Gastrocnemius medialis (tissue), 4 donors: ENCODE results near the gene AHRR. TPM values are rescaled to one million over a fixed set of nuclear protein-coding genes. Genes with fewer than 3 reads are reported as not detected.

Source experiments
- ATAC-seq, 2 donors: fragments of 150-250 bp; one replicate each; pipeline ENCODE4 v1.9.1; 2016
- DNase-seq, 2 donors: peaks; one replicate each; pipeline ENCODE4 v3.0.0-alpha.2; 2019
- H3K27ac ChIP-seq, 4 donors: fragments of 200-600 bp; sonication (generic); 1 replicate in 1 of 4; 2 replicates in 3 of 4; pipeline ENCODE4 v1.5.1; 2016 to 2018; ENCODE audit warnings: mild to moderate bottlenecking in 2 of 4, moderate library complexity in 1 of 4
- H3K27me3 ChIP-seq, 3 donors: fragments of 200-600 bp; sonication (generic) in 2 of 3; 1 replicate in 1 of 3; 2 replicates in 2 of 3; pipeline versions ENCODE4 v1.5.1 to v1.6.0; 2016 to 2019; ENCODE audit warnings: mild to moderate bottlenecking in 1 of 3, moderate library complexity in 1 of 3
- H3K36me3 ChIP-seq, 2 donors: fragments of 200-600 bp; sonication (generic) in 1 of 2; one replicate each; pipeline ENCODE4 v1.5.1; 2017 to 2018
- H3K4me1 ChIP-seq, 2 donors: fragments of 200-600 bp; sonication (generic) in 1 of 2; one replicate each; pipeline ENCODE4 v1.5.1; 2016 to 2017; ENCODE audit warnings: mild to moderate bottlenecking in 2 of 2
- H3K4me3 ChIP-seq, 4 donors: fragments of 200-600 bp; sonication (generic) in 3 of 4; 1 replicate in 1 of 4; 2 replicates in 3 of 4; pipeline ENCODE4 v1.5.1; 2016 to 2019; ENCODE audit warnings: mild to moderate bottlenecking in 2 of 4
- H3K9me3 ChIP-seq, 3 donors: fragments of 200-600 bp; sonication (generic) in 2 of 3; 1 replicate in 1 of 3; 2 replicates in 2 of 3; pipeline ENCODE4 v1.5.1; 2016 to 2019
- CTCF ChIP-seq, 5 experiments: fragments of 450-650 bp in 3 of 5; fragments of 200-600 bp in 2 of 5; sonication (generic) in 2 of 5; IDR thresholded peaks in 4 of 5; conservative IDR thresholded peaks in 1 of 5; 1 replicate in 4 of 5; 2 replicates in 1 of 5; pipeline ENCODE4 v1.5.1; 2016 to 2019; ENCODE audit warnings: antibody characterized with exemption in 5 of 5, mild to moderate bottlenecking in 3 of 5, moderate library complexity in 3 of 5
- POLR2A ChIP-seq, 2 donors: fragments of 450-650 bp; IDR thresholded peaks; one replicate each; pipeline ENCODE4 v1.6.1; 2017; ENCODE audit warnings: antibody characterized with exemption in 2 of 2, mild to moderate bottlenecking in 2 of 2, moderate library complexity in 2 of 2
- in situ Hi-C, 4 donors: fragments of 200-750 bp; cut with MboI; loops; one replicate each; pipeline versions ENCODE4 v1.15.0 to v1.8.0; 2017; ENCODE audit warnings: low sequenced_read_pairs in 4 of 4
- intact Hi-C: fragments of 100-400 bp; cut with DNase I; formaldehyde crosslinking; loops from one replicate; pipeline ENCODE4 v1.15.1; 2023; ENCODE audit warnings: low total_unique reads
- total RNA-seq, 4 donors: library from RNA; depleted of rRNA; stranded (reverse); fragments of >200 nt; gene quantifications; one replicate each; pipeline versions ENCODE4 v1.1.0 to v1.2.3, GENCODE V29; 2016

Gene AHRR
- total RNA-seq, 4 donors from 2014 or later = 0.05 to 1.3 (median 0.18) TPM; not detected in 1

DNA sequence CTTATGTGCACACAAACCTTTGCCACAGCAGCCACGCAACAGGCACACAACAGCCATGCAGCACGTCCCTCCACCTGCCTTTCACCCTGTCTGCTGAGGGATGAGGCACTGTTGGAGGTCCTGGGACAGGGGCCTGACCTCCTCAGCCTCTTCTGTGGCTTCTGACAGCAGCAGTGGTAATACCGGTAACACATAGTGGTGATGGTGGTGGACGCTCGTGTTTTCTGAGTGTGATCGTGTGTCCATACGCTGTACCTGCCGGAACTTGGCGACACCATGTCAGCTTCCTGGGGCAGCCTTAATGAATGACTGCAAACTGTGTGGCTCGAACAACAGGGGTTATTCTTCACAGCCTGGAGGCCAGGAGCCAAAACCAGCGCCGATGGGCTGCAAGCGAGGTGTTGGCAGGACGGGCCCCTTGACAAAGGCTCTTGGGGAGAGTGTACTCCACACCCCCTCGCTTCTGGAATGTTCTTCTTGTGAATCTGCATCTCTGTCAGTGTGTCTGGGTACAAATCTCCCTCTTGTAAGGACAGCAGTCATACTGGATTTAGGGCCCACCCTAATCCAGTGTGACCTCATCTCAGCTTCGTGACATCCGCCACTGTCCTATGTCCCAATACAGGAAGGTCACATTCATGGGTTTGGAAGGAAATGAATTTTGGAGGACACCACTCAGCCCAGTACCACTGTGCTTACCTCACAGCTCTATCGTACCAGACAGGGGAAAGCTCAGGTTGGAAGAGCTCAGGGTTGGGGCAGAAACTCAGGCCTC is 66.2 kb downstream of the AHRR start:
- H3K4me1 ChIP-seq = no peaks in the 10 kb centered on the region
- DNase-seq (no peak), ATAC-seq (no peak)
- peaks cover 6 to 25% (median 15%) of the 10 kb centered on the region in 3 donors for H3K27me3 ChIP-seq
- in situ Hi-C loops = no loop called here
- intact Hi-C loops = no loop called here
- no peaks in the 10 kb centered on the region for H3K36me3 ChIP-seq
- TF ChIP-seq CTCF (IDR thresholded peaks at IDR 0.05 in 4 of 5, conservative IDR thresholded peaks at IDR 0.05 in 1 of 5) (no peak), POLR2A (IDR thresholded peaks at IDR 0.05) (no peak)
- no peaks in the 10 kb centered on the region for H3K9me3 ChIP-seq
- H3K4me3 ChIP-seq = no peak overlapping the region
- H3K27ac ChIP-seq = no peak overlapping the region

DNA sequence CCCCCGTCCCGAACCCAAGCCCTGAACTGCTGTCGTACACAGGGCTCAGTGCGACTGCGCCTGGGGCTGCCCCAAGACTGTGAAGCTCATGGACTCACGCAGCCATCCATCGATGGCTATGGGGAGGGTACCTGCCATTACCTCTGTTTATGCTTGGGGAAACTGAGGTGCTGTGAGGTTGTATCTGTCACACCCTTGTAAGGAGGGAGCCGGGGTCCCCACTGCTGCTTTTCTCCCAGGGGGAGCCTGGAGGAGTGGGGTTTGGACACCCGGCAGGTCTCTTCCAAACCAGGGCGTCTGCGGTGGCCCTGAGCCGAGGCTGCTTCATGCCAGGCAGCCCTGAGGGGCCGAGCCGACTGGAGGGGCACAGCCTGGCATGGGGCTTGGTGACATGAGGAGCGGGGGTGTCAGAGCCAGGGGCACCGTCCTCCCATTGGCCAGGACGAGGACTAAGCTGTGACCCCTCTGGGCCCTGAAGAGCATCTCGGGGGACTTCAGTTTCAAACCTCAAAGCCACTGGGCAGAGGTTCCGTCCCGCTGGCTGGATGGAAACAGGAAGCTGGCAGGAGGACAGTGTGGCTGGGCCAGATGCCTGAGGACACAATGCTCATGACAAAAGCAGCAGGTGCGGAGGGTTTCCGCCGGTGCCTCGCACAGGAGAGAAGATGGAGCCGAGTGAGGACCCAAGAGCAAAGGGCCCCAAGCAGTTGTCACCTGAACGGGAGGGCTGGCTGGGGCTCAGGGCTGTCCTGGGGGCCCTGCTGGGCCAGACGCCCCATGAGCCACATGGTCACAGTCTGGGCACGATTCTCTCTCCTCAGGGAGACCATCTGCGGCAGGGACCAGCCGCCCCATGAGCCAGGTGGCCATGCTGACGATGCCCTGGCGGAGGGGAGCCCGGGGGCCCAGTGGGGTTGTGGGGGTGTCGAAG is 67.0 kb downstream of the AHRR start:
- Histone ChIP-seq H3K36me3 (no peaks in the 10 kb centered on the region), H3K4me3 (no peak overlapping the region), H3K4me1 (no peaks in the 10 kb centered on the region), H3K27me3 (peaks cover 6 to 25% (median 15%) of the 10 kb centered on the region in 3 donors), H3K9me3 (no peaks in the 10 kb centered on the region), H3K27ac (no peak overlapping the region)
- ATAC-seq (no peak), DNase-seq (no peak)
- no peak for TF ChIP-seq POLR2A (IDR thresholded peaks at IDR 0.05)
- no peak for TF ChIP-seq CTCF (IDR thresholded peaks at IDR 0.05 in 4 of 5, conservative IDR thresholded peaks at IDR 0.05 in 1 of 5)
- intact Hi-C loops = no loop called here
- in situ Hi-C loops = no loop called here

DNA sequence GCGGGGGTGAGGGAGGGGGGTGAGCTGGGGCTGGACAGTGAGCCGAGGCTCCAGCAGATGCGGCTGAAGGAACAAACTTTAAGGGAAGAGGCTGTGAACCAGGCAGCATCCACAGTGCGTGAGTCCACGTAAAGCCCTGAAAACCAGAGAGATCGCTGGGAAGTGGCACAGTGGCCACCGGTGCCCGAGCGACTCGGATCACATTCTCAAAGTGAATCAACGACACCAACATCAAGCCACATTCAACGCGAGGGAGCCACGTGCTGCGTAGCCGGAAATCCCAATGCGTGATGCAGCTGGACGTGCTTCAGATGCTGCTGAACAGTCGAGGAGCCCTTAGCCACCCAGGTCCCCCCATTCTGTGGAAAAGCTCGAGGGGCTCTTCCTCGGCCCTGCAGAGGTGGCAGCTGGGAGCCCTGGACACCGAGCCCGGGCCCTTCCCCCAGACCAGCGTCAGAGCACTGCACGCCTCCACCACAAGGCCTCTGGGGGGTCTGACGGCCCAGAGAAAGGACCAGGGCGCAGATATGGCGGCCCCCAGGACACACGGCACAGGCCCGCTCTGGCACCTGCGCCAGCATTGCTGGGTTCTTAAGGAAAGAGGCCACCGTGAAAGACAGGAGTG is 67.8 kb downstream of the AHRR start:
- Histone ChIP-seq H3K4me1 (no peaks in the 10 kb centered on the region), H3K36me3 (no peaks in the 10 kb centered on the region), H3K27ac (no peak overlapping the region), H3K4me3 (no peak overlapping the region), H3K9me3 (no peaks in the 10 kb centered on the region), H3K27me3 (peaks cover 6 to 25% (median 15%) of the 10 kb centered on the region in 3 donors)
- in situ Hi-C loops (no loop called here), intact Hi-C loops (no loop called here)
- ATAC-seq (no peak), DNase-seq (no peak)
- TF ChIP-seq POLR2A (IDR thresholded peaks at IDR 0.05) (no peak), CTCF (IDR thresholded peaks at IDR 0.05 in 4 of 5, conservative IDR thresholded peaks at IDR 0.05 in 1 of 5) (no peak)

DNA sequence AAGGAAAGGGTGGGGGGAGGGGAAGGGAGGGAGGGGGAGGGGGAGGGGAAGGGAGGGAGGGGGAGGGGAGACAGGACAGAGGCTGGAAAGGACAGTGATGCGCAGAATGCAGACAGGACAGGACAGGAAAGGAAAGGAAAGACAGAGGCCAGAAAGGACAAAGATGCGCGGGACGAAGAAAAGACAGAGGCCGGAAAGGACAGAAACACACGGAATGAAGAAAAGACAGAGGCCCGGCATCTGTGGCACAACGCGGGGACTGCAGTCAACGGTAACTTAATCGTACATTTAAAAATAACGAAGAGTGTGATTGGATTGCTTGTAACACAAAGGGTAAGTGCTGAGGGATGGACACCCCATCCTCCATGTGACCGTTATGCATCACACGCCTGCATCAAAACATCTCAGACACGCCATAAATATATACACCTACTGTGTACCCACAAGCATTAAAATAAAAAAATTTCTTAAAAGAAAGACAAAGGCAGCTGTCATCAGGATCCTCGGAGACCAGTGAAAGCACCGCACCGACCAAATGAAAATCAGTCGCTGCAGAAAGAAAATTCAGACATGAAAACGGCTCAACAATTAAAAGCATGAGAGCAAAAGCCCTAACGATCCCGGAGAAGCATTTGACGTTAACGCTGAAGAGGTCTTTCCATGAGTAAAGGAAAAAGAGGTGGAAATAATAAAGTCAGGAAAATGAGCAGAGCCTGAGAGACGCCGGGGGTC is 68.5 kb downstream of the AHRR start:
- no peak overlapping the region for H3K4me3 ChIP-seq
- ATAC-seq = no peak
- no peaks in the 10 kb centered on the region for H3K9me3 ChIP-seq
- no peaks in the 10 kb centered on the region for H3K4me1 ChIP-seq
- H3K27ac ChIP-seq = no peak overlapping the region
- DNase-seq = no peak
- no peaks in the 10 kb centered on the region for H3K36me3 ChIP-seq
- in situ Hi-C loops = no loop called here
- intact Hi-C loops = no loop called here
- no peak for TF ChIP-seq POLR2A (IDR thresholded peaks at IDR 0.05)
- TF ChIP-seq CTCF (IDR thresholded peaks at IDR 0.05 in 4 of 5, conservative IDR thresholded peaks at IDR 0.05 in 1 of 5) = no peak
- peaks cover 6 to 25% (median 15%) of the 10 kb centered on the region in 3 donors for H3K27me3 ChIP-seq
